HCT116 (cell line): ENCODE measurements around the gene SLC35F6. TPM values are rescaled to one million over a fixed set of nuclear protein-coding genes. Genes with fewer than 3 reads are reported as not detected.
A peak's percentile ranks its signal among the peaks of the same experiment; 100 is the strongest.

ENCODE experiments used
- ATAC-seq: fragments of 200-7000 bp; cut with Tn5 transposase; 2 replicates; pipeline ENCODE4 v1.9.1; 2020; ENCODE audit warnings: mild to moderate bottlenecking, moderate library complexity
- BruUV-seq: library from RNA; stranded (reverse); fragments of 400-500 nt; replicated peaks from 2 replicates; lab custom pipeline; 2021; lab: Mats Ljungman, UMichigan
- CTCF ChIA-PET: fragments of 300-600 bp; sonication (Branson Sonifier 250); formaldehyde crosslinking; loops from one replicate; lab custom pipeline; 2021; ENCODE audit warnings: antibody characterized with exemption; lab: Charles Lee
- POLR2A ChIA-PET: fragments of 300-600, 350-600 bp; sonication (Branson Sonifier 250); formaldehyde crosslinking; loops from one replicate; lab custom pipeline; 2021; ENCODE audit warnings: antibody characterized with exemption; lab: Charles Lee
- RAD21 ChIA-PET, 2 experiments: fragments of 300-600 bp; sonication (Branson Sonifier 250); formaldehyde crosslinking; loops; one replicate each; lab custom pipeline; 2023; ENCODE audit warnings: low total read pairs in 2 of 2; ENCODE audit not compliant: uncharacterized antibody in 2 of 2, unreplicated experiment in 2 of 2, low non-redundant PET in 1 of 2; lab: Charles Lee
- DNase-seq: peaks from one replicate; pipeline ENCODE4 v3.0.0-alpha.2; 2010; ENCODE audit warnings: low read depth, low spot score
- H2AFZ ChIP-seq: fragments of 200-600 bp; shearing (Covaris generic), sonication (generic); 2 replicates; pipeline ENCODE4 v1.6.1; 2017; ENCODE audit warnings: low read depth, mixed run types, mixed read lengths, antibody characterized with exemption, low read length; ENCODE audit not compliant: poor library complexity, severe bottlenecking
- H3K27ac ChIP-seq: 2 replicates; pipeline ENCODE4 v1.5.1; 2012; ENCODE audit warnings: low read depth, low read length
- H3K27me3 ChIP-seq: fragments of 200-600 bp; sonication (generic); 2 replicates; pipeline ENCODE4 v1.6.1; 2016; ENCODE audit warnings: mixed run types, low read length, mixed read lengths; ENCODE audit not compliant: insufficient read depth
- H3K36me3 ChIP-seq, 2 experiments: fragments of 200-500 bp in 1 of 2; fragments of 200-600 bp in 1 of 2; sonication (Bioruptor generic) in 1 of 2; sonication (generic) in 1 of 2; 2 replicates each; pipeline versions ENCODE4 v1.5.1 to v1.6.1; 2014 to 2016; ENCODE audit warnings: low read length in 2 of 2, inconsistent platforms in 1 of 2, mixed read lengths in 1 of 2, mixed run types in 1 of 2; ENCODE audit not compliant: insufficient read depth in 2 of 2, control insufficient read depth in 1 of 2
- H3K4me1 ChIP-seq, 2 experiments: fragments of 200-600 bp in 1 of 2; sonication (generic) in 1 of 2; 2 replicates each; pipeline versions ENCODE4 v1.5.1 to v1.6.1; 2012 to 2017; ENCODE audit warnings: low read length in 2 of 2, inconsistent platforms in 1 of 2, mild to moderate bottlenecking in 1 of 2, mixed read lengths in 1 of 2, mixed run types in 1 of 2, moderate library complexity in 1 of 2; ENCODE audit not compliant: insufficient read depth in 2 of 2, control insufficient read depth in 1 of 2
- H3K4me2 ChIP-seq: fragments of 200-600 bp; sonication (generic); 2 replicates; pipeline ENCODE4 v1.6.1; 2017; ENCODE audit warnings: mixed run types, low read length, mixed read lengths
- H3K4me3 ChIP-seq, 2 experiments: fragments of 200-600 bp in 1 of 2; sonication (generic) in 1 of 2; replicated peaks in 1 of 2; 2 replicates each; pipeline ENCODE4 v1.5.1; 2011 to 2016; ENCODE audit warnings: low read length in 2 of 2, control low read depth in 1 of 2, low read depth in 1 of 2, mild to moderate bottlenecking in 1 of 2, mixed read lengths in 1 of 2, mixed run types in 1 of 2
- H3K79me2 ChIP-seq: fragments of 200-600 bp; sonication (generic); 2 replicates; pipeline ENCODE4 v1.6.1; 2017; ENCODE audit warnings: mild to moderate bottlenecking, mixed run types, low read length, moderate library complexity, mixed read lengths; ENCODE audit not compliant: insufficient read depth
- H3K9ac ChIP-seq: fragments of 200-600 bp; sonication (generic); 2 replicates; pipeline ENCODE4 v1.6.1; 2016; ENCODE audit warnings: low read length, mixed read lengths
- H3K9me2 ChIP-seq: fragments of 200-600 bp; sonication (generic), shearing (Covaris generic); 2 replicates; pipeline ENCODE4 v1.6.1; 2017; ENCODE audit warnings: mixed run types, mild to moderate bottlenecking, moderate library complexity; ENCODE audit not compliant: insufficient read depth
- H3K9me3 ChIP-seq, 2 experiments: fragments of 200-500 bp in 1 of 2; fragments of 200-600 bp in 1 of 2; sonication (Bioruptor generic) in 1 of 2; sonication (generic) in 1 of 2; 2 replicates each; pipeline ENCODE4 v1.6.1; 2014 to 2017; ENCODE audit warnings: low read length in 2 of 2, mixed read lengths in 2 of 2, inconsistent platforms in 1 of 2, low read depth in 1 of 2, mild to moderate bottlenecking in 1 of 2, mixed run types in 1 of 2, moderate library complexity in 1 of 2; ENCODE audit not compliant: control insufficient read depth in 1 of 2, insufficient read depth in 1 of 2
- H4K20me1 ChIP-seq: fragments of 200-600 bp; sonication (generic), shearing (Covaris generic); 2 replicates; pipeline ENCODE4 v1.6.1; 2017; ENCODE audit warnings: mixed run types, mild to moderate bottlenecking, moderate library complexity; ENCODE audit not compliant: insufficient read depth
- CBX3 ChIP-seq: IDR thresholded peaks from 2 replicates; pipeline ENCODE4 v1.6.1; 2012; ENCODE audit warnings: low read depth
- CEBPB ChIP-seq: IDR thresholded peaks from 2 replicates; pipeline ENCODE4 v1.6.1; 2012; ENCODE audit warnings: low read depth
- EGR1 ChIP-seq: IDR thresholded peaks from 2 replicates; pipeline ENCODE4 v1.6.1; 2012; ENCODE audit warnings: low read depth
- ELF1 ChIP-seq: IDR thresholded peaks from 2 replicates; pipeline ENCODE4 v1.6.1; 2012; ENCODE audit warnings: low read depth, borderline replicate concordance
- FOSL1 ChIP-seq: IDR thresholded peaks from 2 replicates; pipeline ENCODE4 v1.6.1; 2012; ENCODE audit warnings: low read depth
- JUND ChIP-seq: IDR thresholded peaks from 2 replicates; pipeline ENCODE4 v1.6.1; 2012
- MAX ChIP-seq: IDR thresholded peaks from 2 replicates; pipeline ENCODE4 v1.6.1; 2012
- POLR2A ChIP-seq: IDR thresholded peaks from 2 replicates; pipeline ENCODE4 v1.7.0; 2011; ENCODE audit warnings: borderline replicate concordance; ENCODE audit not compliant: insufficient read depth, insufficient read length; ENCODE audit errors: extremely low read depth
- POLR2AphosphoS5 ChIP-seq: IDR thresholded peaks from 2 replicates; pipeline ENCODE4 v1.6.1; 2011; ENCODE audit warnings: mild to moderate bottlenecking, low read depth, low read length, moderate library complexity
- RAD21 ChIP-seq: IDR thresholded peaks from 2 replicates; pipeline ENCODE4 v1.6.1; 2012; ENCODE audit warnings: low read depth, mild to moderate bottlenecking
- REST ChIP-seq: IDR thresholded peaks from 2 replicates; pipeline ENCODE4 v1.6.1; 2012; ENCODE audit warnings: low read depth
- SRF ChIP-seq: IDR thresholded peaks from 2 replicates; pipeline ENCODE4 v1.6.1; 2012; ENCODE audit warnings: low read depth
- ZBTB33 ChIP-seq: IDR thresholded peaks from 2 replicates; pipeline ENCODE4 v1.6.1; 2011; ENCODE audit warnings: mild to moderate bottlenecking, low read length, moderate library complexity; ENCODE audit not compliant: insufficient replicate concordance; ENCODE audit errors: extremely low read depth
- intact Hi-C: fragments of 100-400 bp; cut with micrococcal nuclease; formaldehyde crosslinking; loops from 2 replicates; pipeline ENCODE4 v1.10.0; 2022
- total RNA-seq: library from RNA; stranded (reverse); gene quantifications from one replicate; pipeline ENCODE4 v1.2.1, GENCODE V29; 2021; ENCODE audit not compliant: unreplicated experiment

Gene SLC35F6
- total RNA-seq, 1 experiment from 2014 or later, result 34.5 TPM

GRCh38 chr2:26784570-26785234, 20.6 kb downstream of the SLC35F6 start:
- no peak for DNase-seq
- ChIA-PET RAD21 (no interaction called here), POLR2A (no interaction called here), CTCF (no interaction called here)
- Histone ChIP-seq H2AFZ (no peak overlapping the region), H3K9me3 (no peaks in the 10 kb centered on the region), H3K36me3 (peaks cover 3 to 19% of the 10 kb centered on the region in 2 experiments; a peak in 2 of 4 replicates), H3K4me2 (no peak overlapping the region), H3K9me2 (no peaks in the 10 kb centered on the region), H3K9ac (no peak overlapping the region), H3K4me1 (peaks cover 0 to 20% of the 10 kb centered on the region in 2 experiments; a peak in 3 of 4 replicates), H3K27ac (no peak overlapping the region), H4K20me1 (no peaks in the 10 kb centered on the region), H3K27me3 (no peaks in the 10 kb centered on the region), H3K4me3 (no peak overlapping the region), H3K79me2 (peaks cover 36% of the 10 kb centered on the region)
- BruUV-seq, result no TSS peak
- intact Hi-C loops, result no loop called here
- ATAC-seq, result no peak
- TF ChIP-seq FOSL1, result no peak
- 0 out of 2 replicates have a peak, but pooled peaks have one; percentile 18 for TF ChIP-seq EGR1

- peak within 1 kb of the TSS; percentile 74 for H3K4me2 ChIP-seq
- H3K27ac ChIP-seq, result peak within 1 kb of the TSS; percentile 63
- no peaks in the 10 kb centered on the region for H3K9me2 ChIP-seq
- no peaks in the 10 kb centered on the region for H3K9me3 ChIP-seq
- POLR2A ChIA-PET, result interaction anchor here (0.7 kb wide), 1 partner anchor 17 kb away, joined by 3 read pairs; no protein-coding TSS in a partner anchor
- no peaks in the 10 kb centered on the region for H4K20me1 ChIP-seq
- RAD21 ChIA-PET, result no interaction called here
- H3K27me3 ChIP-seq, result no peaks in the 10 kb centered on the region
- ATAC-seq, result peak; percentile 99
- peaks cover 0 to 18% of the 10 kb centered on the region in 2 experiments; a peak in 2 of 4 replicates for H3K36me3 ChIP-seq
- peaks cover 46% of the 10 kb centered on the region for H3K79me2 ChIP-seq
- BruUV-seq, result no TSS peak
- H3K4me1 ChIP-seq, result peaks cover 0 to 20% of the 10 kb centered on the region in 2 experiments; a peak in 3 of 4 replicates
- H3K4me3 ChIP-seq, result peak within 1 kb of the TSS; percentile 69 to 88
- H2AFZ ChIP-seq, result peak within 1 kb of the TSS; percentile 75
- CTCF ChIA-PET, result no interaction called here
- intact Hi-C loops, result no loop called here
- peak; percentile 99 for DNase-seq
- H3K9ac ChIP-seq, result peak within 1 kb of the TSS; percentile 90
- TF ChIP-seq JUND, result 0 out of 2 replicates have a peak, but pooled peaks have one; percentile 8
- TF ChIP-seq SRF, result peak; percentile 2; the same call in 1 of the 2 replicates
- TF ChIP-seq REST, result no peak
- peak; percentile 81 for TF ChIP-seq CBX3
- TF ChIP-seq RAD21, result no peak
- peak; percentile 6 for TF ChIP-seq ZBTB33
- peak; percentile 81 for TF ChIP-seq POLR2AphosphoS5
- no peak for TF ChIP-seq CEBPB
- peak; percentile 39 for TF ChIP-seq POLR2A
- no peak for TF ChIP-seq ELF1
- TF ChIP-seq MAX, result peak; percentile 96
These were observed 21.5 kb downstream of the SLC35F6 start, which contains the start of gene CENPA for GRCh38 chr2:26785431-26786206. TSS of gene CENPA (plus strand) at chr2:26786056. CDS start at chr2:26786197, 141 bp downstream.
